Gastrocnemius medialis (tissue), 4 donors: ENCODE data around the gene GAS7.

Experiments used
- CTCF ChIP-seq, 5 experiments: fragments of 450-650 bp in 3 of 5; fragments of 200-600 bp in 2 of 5; sonication (generic) in 2 of 5; IDR thresholded peaks in 4 of 5; conservative IDR thresholded peaks in 1 of 5; 1 replicate in 4 of 5; 2 replicates in 1 of 5; pipeline ENCODE4 v1.5.1; 2016 to 2019; ENCODE audit warnings: antibody characterized with exemption in 5 of 5, mild to moderate bottlenecking in 3 of 5, moderate library complexity in 3 of 5
- POLR2A ChIP-seq, 2 donors: fragments of 450-650 bp; IDR thresholded peaks; one replicate each; pipeline ENCODE4 v1.6.1; 2017; ENCODE audit warnings: antibody characterized with exemption in 2 of 2, mild to moderate bottlenecking in 2 of 2, moderate library complexity in 2 of 2

GRCh38 chr17:10025976-10026901 is 172.2 kb downstream of the GAS7 start:
- TF ChIP-seq CTCF (IDR thresholded peaks at IDR 0.05 in 4 of 5, conservative IDR thresholded peaks at IDR 0.05 in 1 of 5): no peak
- TF ChIP-seq POLR2A (IDR thresholded peaks at IDR 0.05): no peak
